ENCODE measurements around the gene HACD3.
A peak's percentile ranks its signal among the peaks of the same experiment; 100 is the strongest.

HACD3 gene

DNA sequence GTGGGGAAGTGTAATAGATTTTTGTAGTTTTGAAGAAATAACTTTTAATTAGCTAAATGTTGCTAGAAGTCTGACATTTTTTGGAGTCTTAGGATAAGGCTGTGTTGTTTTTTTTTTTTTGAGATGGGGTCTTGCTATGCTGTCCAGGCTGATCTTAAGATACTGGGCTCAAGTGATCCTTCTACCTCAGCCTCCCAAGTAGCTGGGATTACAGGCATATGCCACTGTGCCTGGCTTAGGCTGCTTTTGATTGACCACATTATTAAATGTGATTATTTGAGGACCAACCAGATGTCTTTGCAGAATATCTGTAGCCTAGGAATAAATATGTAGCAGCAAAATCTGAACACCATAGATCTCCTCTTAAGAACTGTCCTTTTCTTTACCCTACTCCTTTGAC, 29.7 kb downstream of the HACD3 start:
- Mint-ChIP-seq H3K4me3 (no peak overlapping the region), H3K27me3 (no peaks in the 10 kb centered on the region), H3K9me3 (no peaks in the 10 kb centered on the region), H3K27ac (no peak overlapping the region), H3K4me1 (ENCODE audit: low read depth) (no peaks in the 10 kb centered on the region), H3K36me3 (ENCODE audit: low read depth) (peaks cover 79% of the 10 kb centered on the region)

DNA sequence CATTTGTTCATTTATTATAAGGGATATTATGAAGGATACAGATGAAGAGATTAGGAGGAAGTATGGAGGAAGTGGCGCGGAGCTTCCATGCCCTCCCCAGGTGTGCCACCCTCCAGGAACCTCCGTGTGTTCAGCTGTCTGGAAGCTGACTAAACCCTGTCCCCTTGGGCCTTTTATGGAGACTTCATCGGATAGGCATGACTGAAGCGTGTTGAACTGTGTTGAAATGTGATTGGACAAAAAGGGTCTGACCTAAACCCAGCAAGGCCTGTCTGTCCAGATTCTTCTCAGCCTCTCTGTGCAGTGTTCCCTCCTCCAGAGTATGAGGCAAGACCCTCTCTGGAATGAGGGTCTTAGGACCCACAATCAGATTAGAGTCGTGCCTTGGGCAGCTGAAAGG, 31.7 kb downstream of the HACD3 start:
- H3K4me3 Mint-ChIP-seq, result no peak overlapping the region
- H3K36me3 Mint-ChIP-seq (ENCODE audit: low read depth), result peaks cover 79% of the 10 kb centered on the region
- H3K4me1 Mint-ChIP-seq (ENCODE audit: low read depth), result no peaks in the 10 kb centered on the region
- no peaks in the 10 kb centered on the region for H3K9me3 Mint-ChIP-seq
- H3K27me3 Mint-ChIP-seq, result no peaks in the 10 kb centered on the region
- no peak overlapping the region for H3K27ac Mint-ChIP-seq

DNA sequence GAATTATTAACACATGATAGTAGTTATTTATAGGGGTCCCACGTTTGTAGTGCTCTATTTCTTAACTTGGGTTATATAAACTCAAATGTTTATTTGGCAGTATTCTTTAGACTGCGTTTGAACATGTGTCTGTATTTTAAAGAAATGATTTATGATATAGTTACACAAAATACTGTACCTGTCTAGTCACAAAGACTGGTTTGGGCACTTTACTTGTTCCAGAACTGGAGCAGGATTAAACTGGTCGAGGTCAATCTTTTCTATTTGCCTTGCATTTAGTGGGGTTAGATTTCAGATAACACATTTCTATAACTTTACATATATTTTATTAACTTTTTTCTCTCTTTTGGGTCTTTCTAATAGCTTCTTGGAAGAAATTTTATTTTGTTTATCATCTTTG, 39.5 kb downstream of the HACD3 start:
- H3K27ac Mint-ChIP-seq, result no peak overlapping the region
- H3K4me3 Mint-ChIP-seq, result no peak overlapping the region
- peaks cover 57% of the 10 kb centered on the region for H3K36me3 Mint-ChIP-seq (ENCODE audit: low read depth)
- no peaks in the 10 kb centered on the region for H3K4me1 Mint-ChIP-seq (ENCODE audit: low read depth)
- no peaks in the 10 kb centered on the region for H3K27me3 Mint-ChIP-seq
- H3K9me3 Mint-ChIP-seq, result no peaks in the 10 kb centered on the region

DNA sequence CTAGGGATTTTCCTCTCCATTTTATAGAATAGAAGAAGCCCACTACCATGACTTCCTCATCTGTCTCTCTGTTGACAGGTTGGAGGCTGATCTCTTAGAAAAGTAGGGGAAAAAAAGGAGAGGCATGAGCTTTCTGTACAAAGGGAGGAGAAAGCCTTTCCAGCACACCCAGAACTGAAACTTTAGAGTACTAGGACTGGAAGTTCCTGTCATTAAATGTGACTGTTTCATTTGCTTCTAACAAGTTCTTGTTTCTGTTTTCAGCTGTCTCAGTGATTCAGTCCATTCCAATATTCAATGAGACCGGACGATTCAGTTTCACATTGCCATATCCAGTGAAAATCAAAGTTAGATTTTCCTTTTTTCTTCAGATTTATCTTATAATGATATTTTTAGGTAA, 41.7 kb downstream of the HACD3 start:
- Mint-ChIP-seq H3K9me3 (no peaks in the 10 kb centered on the region), H3K27ac (no peak overlapping the region), H3K27me3 (no peaks in the 10 kb centered on the region), H3K36me3 (ENCODE audit: low read depth) (peaks cover 46% of the 10 kb centered on the region), H3K4me3 (no peak overlapping the region), H3K4me1 (ENCODE audit: low read depth) (no peaks in the 10 kb centered on the region)

DNA sequence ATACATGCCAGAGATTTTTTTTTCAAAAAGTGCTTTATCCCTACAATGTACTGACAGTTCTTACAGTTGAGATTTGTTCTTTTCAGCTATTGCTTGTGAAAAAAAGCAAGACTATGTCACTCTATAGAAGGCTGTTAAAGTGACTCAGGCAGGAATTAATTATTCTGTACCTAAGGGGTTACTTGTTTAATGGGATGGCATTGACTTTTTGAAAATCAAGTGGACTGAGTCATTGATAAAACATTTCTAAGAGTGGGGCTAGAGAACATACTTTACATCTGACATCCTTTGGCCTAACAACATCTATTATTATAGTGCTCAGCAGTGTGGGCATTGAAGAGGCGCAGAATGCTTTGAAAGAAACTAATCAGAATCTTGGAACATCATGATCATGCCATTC, 46.4 kb downstream of the HACD3 start:
- H3K27me3 Mint-ChIP-seq, result no peaks in the 10 kb centered on the region
- H3K27ac Mint-ChIP-seq, result no peak overlapping the region
- H3K36me3 Mint-ChIP-seq (ENCODE audit: low read depth), result peaks cover 54% of the 10 kb centered on the region

DNA sequence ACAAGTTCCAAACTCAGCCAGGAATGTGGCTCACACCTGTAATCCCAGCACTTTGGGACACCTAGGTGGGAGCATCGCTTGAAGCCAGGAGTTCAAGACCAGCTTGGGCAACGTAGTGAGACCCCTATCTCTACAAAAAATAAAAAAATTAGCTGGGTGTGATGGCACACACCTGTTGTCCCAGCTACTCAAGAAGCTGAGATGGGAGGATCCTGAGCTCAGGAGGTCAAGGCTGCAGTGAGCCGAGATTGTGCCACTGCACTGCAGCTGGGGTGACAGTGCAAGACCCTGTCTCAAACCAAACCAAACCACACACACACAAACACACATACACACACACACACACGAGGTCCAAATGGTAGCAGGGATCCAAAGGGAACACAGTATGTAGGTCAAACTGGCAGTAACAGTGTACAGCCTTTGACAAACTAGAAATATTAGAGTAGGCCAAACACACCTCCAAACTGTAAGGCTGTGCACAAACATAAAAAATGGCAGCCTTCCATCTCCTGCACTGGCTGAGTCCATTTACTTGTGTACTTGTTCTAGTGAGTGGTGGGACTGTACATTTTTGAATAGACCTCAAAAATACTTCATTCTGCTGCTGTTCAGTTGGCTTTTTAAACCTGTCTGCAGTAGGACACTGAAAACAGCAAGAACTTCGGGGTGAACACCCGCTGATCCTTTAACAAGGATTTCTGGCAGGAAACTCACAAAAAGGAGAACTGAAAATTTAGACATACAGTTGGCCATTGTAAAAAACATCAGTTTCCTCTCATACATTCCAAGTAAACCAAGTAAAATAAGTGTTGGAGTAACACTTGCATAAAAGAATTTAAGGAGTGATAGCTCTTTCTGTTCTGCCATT, 47.1 kb downstream of the HACD3 start:
- no peaks in the 10 kb centered on the region for H3K4me1 Mint-ChIP-seq (ENCODE audit: low read depth)
- peak overlapping the region; percentile 54 for H3K27ac Mint-ChIP-seq
- H3K36me3 Mint-ChIP-seq (ENCODE audit: low read depth), result peaks cover 58% of the 10 kb centered on the region
- H3K9me3 Mint-ChIP-seq, result no peaks in the 10 kb centered on the region
- no peaks in the 10 kb centered on the region for H3K27me3 Mint-ChIP-seq
- H3K4me3 Mint-ChIP-seq, result no peak overlapping the region

More for the DNA sequence above, 46.4 kb downstream of the HACD3 start:
- H3K4me3 Mint-ChIP-seq, result no peak overlapping the region
- H3K9me3 Mint-ChIP-seq, result no peaks in the 10 kb centered on the region
- H3K4me1 Mint-ChIP-seq (ENCODE audit: low read depth), result no peaks in the 10 kb centered on the region

DNA sequence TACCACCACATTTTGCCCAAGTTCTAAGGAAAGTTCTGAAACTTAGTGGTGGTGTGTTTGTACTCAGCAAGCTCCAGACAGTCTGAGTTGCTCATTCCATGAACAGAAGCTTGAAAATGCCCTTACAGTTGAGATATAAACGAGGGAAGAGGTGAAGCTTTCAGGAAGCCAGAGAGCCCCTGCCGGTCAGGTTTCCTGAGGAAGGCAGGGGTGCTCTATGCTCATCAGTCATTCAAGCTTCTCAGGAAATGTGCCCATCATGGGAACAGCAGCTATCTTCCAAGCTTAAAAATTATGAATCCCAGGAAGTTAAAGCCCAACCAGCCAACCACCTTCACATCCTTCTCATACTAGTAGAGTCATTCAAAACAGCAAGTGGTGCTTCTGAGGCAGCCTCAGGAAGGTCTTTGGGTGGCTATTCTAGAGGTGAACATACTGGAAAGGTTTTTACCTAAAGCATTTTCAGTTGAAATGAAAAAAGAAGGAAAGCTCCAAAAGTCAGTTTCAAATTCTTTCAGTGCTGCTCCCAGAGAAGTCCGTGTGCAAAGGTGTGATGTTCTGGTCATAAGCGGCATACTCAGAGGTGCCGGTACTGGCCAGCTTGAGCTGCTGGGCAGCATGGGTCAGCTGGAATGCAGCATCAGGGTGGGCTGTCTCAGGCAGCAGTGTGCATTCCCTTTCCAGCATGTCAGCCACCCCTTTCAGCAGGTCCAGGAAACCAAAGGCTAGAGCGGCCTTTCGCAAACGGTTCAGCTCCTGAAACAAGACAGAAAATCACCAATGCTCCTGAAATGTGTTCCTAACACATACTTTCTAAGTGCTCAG, 48.9 kb downstream of the HACD3 start:
- H3K36me3 Mint-ChIP-seq (ENCODE audit: low read depth), result peaks cover 73% of the 10 kb centered on the region
- no peak overlapping the region for H3K27ac Mint-ChIP-seq
- H3K27me3 Mint-ChIP-seq, result no peaks in the 10 kb centered on the region

DNA sequence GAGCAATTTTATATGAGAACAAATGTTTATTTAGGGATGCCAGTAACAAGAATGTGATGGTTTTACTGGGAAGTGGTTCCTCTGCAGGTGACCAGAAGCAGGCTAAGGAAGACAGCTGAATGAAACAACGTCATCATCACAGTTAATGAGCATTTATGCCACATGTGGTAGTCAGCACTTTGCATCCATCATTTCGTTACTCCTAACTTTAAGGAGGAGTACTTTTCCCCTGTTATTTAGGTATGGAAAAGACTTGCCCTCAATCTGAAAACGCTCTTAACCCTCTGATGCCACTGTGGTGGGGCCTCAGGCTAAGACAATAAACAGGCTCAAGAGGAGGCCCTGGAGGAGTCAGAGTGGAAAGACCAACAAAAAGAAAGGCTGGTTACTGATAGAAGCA, 49.5 kb downstream of the HACD3 start:
- H3K27me3 Mint-ChIP-seq, result no peaks in the 10 kb centered on the region
- peaks cover 73% of the 10 kb centered on the region for H3K36me3 Mint-ChIP-seq (ENCODE audit: low read depth)
- peaks cover 18% of the 10 kb centered on the region for H3K4me1 Mint-ChIP-seq (ENCODE audit: low read depth)
- H3K27ac Mint-ChIP-seq, result no peak overlapping the region
- no peak overlapping the region for H3K4me3 Mint-ChIP-seq
- no peaks in the 10 kb centered on the region for H3K9me3 Mint-ChIP-seq

More for the DNA sequence above, 48.9 kb downstream of the HACD3 start:
- Mint-ChIP-seq H3K4me3 (no peak overlapping the region), H3K9me3 (no peaks in the 10 kb centered on the region), H3K4me1 (ENCODE audit: low read depth) (peaks cover 12% of the 10 kb centered on the region)

DNA sequence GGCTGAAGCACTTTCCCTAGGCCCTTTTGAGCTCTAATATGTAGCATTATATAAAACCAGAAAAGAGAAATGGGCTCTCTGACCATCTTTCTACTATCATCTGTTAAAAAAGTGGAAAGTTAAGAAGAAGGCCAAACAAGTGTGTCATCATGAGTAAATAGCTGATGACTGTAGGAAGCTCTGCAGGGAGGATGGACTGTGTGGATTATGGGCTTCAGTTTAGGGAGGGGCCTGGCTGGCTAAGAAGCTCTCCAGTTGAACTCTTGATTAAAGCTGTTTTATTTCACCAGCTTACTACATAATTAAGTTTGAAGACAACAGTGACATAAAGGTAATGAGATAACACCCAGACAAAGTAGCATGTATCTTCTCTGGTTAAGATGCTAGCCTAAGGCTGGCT, 50.0 kb downstream of the HACD3 start:
- H3K9me3 Mint-ChIP-seq, result no peaks in the 10 kb centered on the region
- H3K27ac Mint-ChIP-seq, result no peak overlapping the region
- no peaks in the 10 kb centered on the region for H3K27me3 Mint-ChIP-seq
- H3K4me3 Mint-ChIP-seq, result no peak overlapping the region
- H3K36me3 Mint-ChIP-seq (ENCODE audit: low read depth), result peaks cover 73% of the 10 kb centered on the region
- peaks cover 19% of the 10 kb centered on the region for H3K4me1 Mint-ChIP-seq (ENCODE audit: low read depth)

DNA sequence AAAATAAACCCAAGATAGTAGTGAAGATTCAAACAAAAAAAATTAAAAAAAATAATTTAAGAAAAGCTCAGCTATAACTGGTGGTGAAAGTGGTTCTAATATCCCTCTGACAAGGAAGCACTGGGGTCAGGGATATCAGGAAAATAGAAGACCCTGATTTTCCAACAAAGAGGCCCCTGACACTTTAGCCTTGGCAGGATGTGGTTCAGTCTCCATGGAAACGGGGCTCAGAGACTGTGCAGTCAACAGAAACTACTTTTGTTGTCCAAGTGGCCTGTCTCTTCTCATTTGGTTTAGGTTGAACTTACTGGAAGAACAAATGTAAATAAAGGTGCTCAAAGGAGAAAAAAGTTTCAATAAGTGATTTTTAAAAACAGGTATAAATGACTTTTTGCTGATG, 53.4 kb downstream of the HACD3 start:
- Mint-ChIP-seq H3K4me3 (no peak overlapping the region), H3K9me3 (no peaks in the 10 kb centered on the region), H3K4me1 (ENCODE audit: low read depth) (peaks cover 29% of the 10 kb centered on the region), H3K27ac (peak overlapping the region; percentile 65), H3K27me3 (no peaks in the 10 kb centered on the region), H3K36me3 (ENCODE audit: low read depth) (peaks cover 75% of the 10 kb centered on the region)

DNA sequence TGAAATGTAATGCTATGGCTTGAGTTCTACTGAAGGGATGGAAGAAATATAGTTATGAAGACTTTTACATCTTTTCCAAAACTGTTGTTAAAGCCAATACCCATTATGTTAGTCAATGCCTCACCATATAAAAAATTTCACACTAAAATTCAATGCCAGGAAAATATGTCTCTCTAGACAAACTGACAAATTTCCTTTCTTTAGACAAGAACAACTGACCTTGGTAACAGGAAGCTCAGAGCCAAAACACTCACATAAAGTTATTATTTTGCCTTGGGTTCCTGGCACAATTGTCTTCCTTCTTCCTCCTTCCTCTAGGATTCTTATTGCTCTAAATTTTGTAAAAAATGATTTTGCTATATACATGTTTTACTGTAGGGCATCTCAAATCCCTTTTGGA, 54.0 kb downstream of the HACD3 start:
- no peaks in the 10 kb centered on the region for H3K9me3 Mint-ChIP-seq
- peaks cover 29% of the 10 kb centered on the region for H3K4me1 Mint-ChIP-seq (ENCODE audit: low read depth)
- H3K36me3 Mint-ChIP-seq (ENCODE audit: low read depth), result peaks cover 70% of the 10 kb centered on the region
- no peaks in the 10 kb centered on the region for H3K27me3 Mint-ChIP-seq
- no peak overlapping the region for H3K4me3 Mint-ChIP-seq
- peak overlapping the region; percentile 65 for H3K27ac Mint-ChIP-seq

DNA sequence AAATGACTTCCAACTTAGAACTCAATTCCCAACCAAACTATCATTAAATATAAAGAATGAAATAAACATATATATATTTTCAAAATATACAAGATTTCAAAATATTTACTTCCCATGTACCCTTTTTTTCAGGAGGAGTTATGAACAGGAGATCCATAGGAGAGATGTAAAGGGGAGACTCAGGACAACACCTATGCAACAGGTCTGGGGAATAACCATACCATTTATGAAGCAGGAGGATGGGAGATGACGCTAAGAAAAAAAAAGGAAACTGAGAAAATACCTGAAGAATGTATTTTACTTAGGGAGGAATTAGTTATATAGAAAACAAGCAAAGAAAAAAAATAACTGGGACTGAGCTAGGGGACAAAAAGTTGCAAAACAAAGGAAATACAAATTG, 56.8 kb downstream of the HACD3 start:
- H3K27ac Mint-ChIP-seq, result no peak overlapping the region

DNA sequence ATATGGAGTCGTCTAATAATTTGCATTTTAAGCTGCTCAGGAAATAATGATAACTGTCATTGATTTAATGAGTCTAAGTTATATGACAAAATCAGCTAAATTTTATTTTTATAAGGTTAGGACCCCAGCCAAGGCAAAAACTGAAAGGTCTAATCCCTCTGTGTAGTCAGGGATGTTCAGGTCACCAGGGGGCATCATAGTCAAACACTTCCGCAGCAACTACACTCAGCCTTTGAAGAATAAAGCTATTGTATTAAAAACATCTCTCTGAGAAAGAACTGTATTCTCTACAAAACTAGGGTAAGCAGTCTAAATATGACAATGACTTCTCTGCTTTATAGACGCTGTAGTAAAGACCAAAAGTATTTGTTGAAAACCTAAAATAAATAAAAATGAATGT, 65.7 kb downstream of the HACD3 start:
- peaks cover 66% of the 10 kb centered on the region for H3K36me3 Mint-ChIP-seq (ENCODE audit: low read depth)
- H3K27me3 Mint-ChIP-seq, result no peaks in the 10 kb centered on the region
- no peaks in the 10 kb centered on the region for H3K4me1 Mint-ChIP-seq (ENCODE audit: low read depth)
- H3K4me3 Mint-ChIP-seq, result no peak overlapping the region
- H3K9me3 Mint-ChIP-seq, result no peaks in the 10 kb centered on the region
- no peak overlapping the region for H3K27ac Mint-ChIP-seq

More for the DNA sequence above, 56.8 kb downstream of the HACD3 start:
- Mint-ChIP-seq H3K27me3 (no peaks in the 10 kb centered on the region), H3K36me3 (ENCODE audit: low read depth) (peaks cover 74% of the 10 kb centered on the region), H3K4me1 (ENCODE audit: low read depth) (peaks cover 29% of the 10 kb centered on the region), H3K4me3 (no peak overlapping the region), H3K9me3 (no peaks in the 10 kb centered on the region)

DNA sequence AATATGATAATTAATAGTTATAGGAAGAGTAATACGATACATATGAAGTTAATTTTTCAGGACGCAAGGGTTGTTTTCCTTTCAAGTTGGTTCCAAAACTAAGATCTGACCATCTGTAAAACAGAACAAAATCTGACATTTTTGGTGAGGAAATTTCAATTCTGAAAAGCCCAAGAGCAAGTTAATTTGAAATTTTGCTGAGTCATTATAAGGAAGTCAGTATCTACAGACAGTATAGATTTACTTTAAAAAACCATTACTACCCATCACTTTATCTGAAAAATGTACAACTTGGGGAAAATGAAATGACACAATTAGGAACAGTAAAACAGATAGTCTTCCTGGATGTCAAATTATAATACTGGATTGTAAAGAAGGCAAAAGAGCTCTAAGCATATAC, 68.2 kb downstream of the HACD3 start:
- Mint-ChIP-seq H3K27me3 (no peaks in the 10 kb centered on the region), H3K4me1 (ENCODE audit: low read depth) (no peaks in the 10 kb centered on the region), H3K4me3 (no peak overlapping the region), H3K27ac (no peak overlapping the region), H3K36me3 (ENCODE audit: low read depth) (peaks cover 50% of the 10 kb centered on the region), H3K9me3 (no peaks in the 10 kb centered on the region)

DNA sequence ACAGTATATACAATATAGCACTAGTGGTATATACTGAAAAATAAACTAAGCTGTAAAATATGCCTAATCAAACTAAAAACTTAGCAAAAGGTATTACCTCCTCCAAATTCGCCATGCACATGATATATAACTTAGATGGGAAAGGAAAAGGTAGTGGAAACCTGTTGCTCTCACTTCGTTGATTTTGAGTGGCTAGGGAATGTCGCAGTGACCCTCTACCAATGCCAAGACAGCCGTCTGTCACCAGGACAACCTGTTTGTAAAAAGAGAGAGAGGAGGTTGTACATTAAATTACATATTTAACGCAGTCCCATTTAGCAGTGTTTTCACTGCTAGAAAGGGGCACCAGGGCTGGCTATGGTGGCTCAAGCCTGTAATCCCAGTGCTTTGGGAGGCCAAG, 69.4 kb downstream of the HACD3 start:
- H3K27ac Mint-ChIP-seq, result no peak overlapping the region
- no peaks in the 10 kb centered on the region for H3K9me3 Mint-ChIP-seq
- H3K4me3 Mint-ChIP-seq, result no peak overlapping the region
- peaks cover 54% of the 10 kb centered on the region for H3K36me3 Mint-ChIP-seq (ENCODE audit: low read depth)
- H3K27me3 Mint-ChIP-seq, result no peaks in the 10 kb centered on the region
- H3K4me1 Mint-ChIP-seq (ENCODE audit: low read depth), result no peaks in the 10 kb centered on the region
